ACC112 (cell line): ENCODE data around the gene CDC25B.

Experiments
- H2AFZ ChIP-seq: fragments of 200-600 bp; sonication (generic); one replicate; pipeline ENCODE4 v1.6.0; 2017; ENCODE audit warnings: antibody characterized with exemption, low read length; ENCODE audit not compliant: unreplicated experiment
- H3K27ac ChIP-seq: fragments of 200-600 bp; sonication (generic); 2 replicates; pipeline ENCODE4 v1.5.1; 2014; ENCODE audit warnings: low read depth, mild to moderate bottlenecking, antibody characterized with exemption, low read length, moderate library complexity
- H3K27me3 ChIP-seq: fragments of 200-600 bp; sonication (generic); 2 replicates; pipeline ENCODE4 v1.6.1; 2014; ENCODE audit warnings: mild to moderate bottlenecking, antibody characterized with exemption, low read length, moderate library complexity, mixed read lengths; ENCODE audit not compliant: insufficient read depth
- H3K36me3 ChIP-seq: fragments of 200-600 bp; sonication (generic); 2 replicates; pipeline ENCODE4 v1.6.1; 2016; ENCODE audit warnings: mild to moderate bottlenecking, antibody characterized with exemption, low read length, moderate library complexity, mixed read lengths; ENCODE audit not compliant: insufficient read depth
- H3K4me1 ChIP-seq: fragments of 200-600 bp; sonication (generic); one replicate; pipeline ENCODE4 v1.6.1; 2016; ENCODE audit warnings: low read length, mixed read lengths; ENCODE audit not compliant: insufficient read depth, unreplicated experiment, control insufficient read depth
- H3K4me3 ChIP-seq: fragments of 200-600 bp; sonication (generic); 2 replicates; pipeline ENCODE4 v1.5.1; 2014; ENCODE audit warnings: mild to moderate bottlenecking, low read depth, low read length
- H3K79me2 ChIP-seq: fragments of 200-600 bp; sonication (generic); one replicate; pipeline ENCODE4 v1.6.0; 2016; ENCODE audit warnings: low read length; ENCODE audit not compliant: control insufficient read depth, unreplicated experiment, insufficient read depth

Gene CDC25B

GRCh38 chr20:3795511-3796468, at the start of gene CDC25B:
CDC25B (plus strand) TSS chr20:3796310; CDS start chr20:3796532, 222 bp downstream.
- Histone ChIP-seq H3K4me1 (peaks cover 26% of the 10 kb centered on the region), H3K27ac (peak within 1 kb of the TSS; percentile 90), H3K79me2 (peaks cover 43% of the 10 kb centered on the region), H2AFZ (peak within 1 kb of the TSS; percentile 88), H3K27me3 (no peaks in the 10 kb centered on the region), H3K4me3 (peak within 1 kb of the TSS; percentile 85), H3K36me3 (peaks cover 23% of the 10 kb centered on the region; the same call in 1 of the 2 replicates)

- no peaks in the 10 kb centered on the region for H3K27me3 ChIP-seq
- H3K27ac ChIP-seq = no peak overlapping the region
- no peaks in the 10 kb centered on the region for H3K4me1 ChIP-seq
- no peak overlapping the region for H3K4me3 ChIP-seq
- H2AFZ ChIP-seq = no peak overlapping the region
- no peaks in the 10 kb centered on the region for H3K36me3 ChIP-seq
- no peaks in the 10 kb centered on the region for H3K79me2 ChIP-seq
Observed at GRCh38 chr20:3747471-3747870, 48.6 kb upstream of the CDC25B start.

GRCh38 chr20:3748073-3748472, 48.0 kb upstream of the CDC25B start:
- H3K79me2 ChIP-seq = no peaks in the 10 kb centered on the region
- no peak overlapping the region for H3K27ac ChIP-seq
- no peak overlapping the region for H2AFZ ChIP-seq
- H3K4me3 ChIP-seq = no peak overlapping the region
- no peaks in the 10 kb centered on the region for H3K4me1 ChIP-seq
- no peaks in the 10 kb centered on the region for H3K36me3 ChIP-seq
- no peaks in the 10 kb centered on the region for H3K27me3 ChIP-seq

- no peak overlapping the region for H3K27ac ChIP-seq
- no peak overlapping the region for H3K4me3 ChIP-seq
- H3K4me1 ChIP-seq = no peaks in the 10 kb centered on the region
- no peaks in the 10 kb centered on the region for H3K79me2 ChIP-seq
- no peak overlapping the region for H2AFZ ChIP-seq
- H3K36me3 ChIP-seq = no peaks in the 10 kb centered on the region
- H3K27me3 ChIP-seq = no peaks in the 10 kb centered on the region
Observed at GRCh38 chr20:3749087-3749688, 46.9 kb upstream of the CDC25B start.

GRCh38 chr20:3749689-3750531, 46.2 kb upstream of the CDC25B start:
- no peak overlapping the region for H2AFZ ChIP-seq
- no peak overlapping the region for H3K4me3 ChIP-seq

GRCh38 chr20:3751305-3751674, 44.8 kb upstream of the CDC25B start:
- no peaks in the 10 kb centered on the region for H3K4me1 ChIP-seq
- no peaks in the 10 kb centered on the region for H3K36me3 ChIP-seq
- no peaks in the 10 kb centered on the region for H3K79me2 ChIP-seq
- no peak overlapping the region for H3K4me3 ChIP-seq
- H3K27me3 ChIP-seq = no peaks in the 10 kb centered on the region
- H3K27ac ChIP-seq = no peak overlapping the region
- H2AFZ ChIP-seq = no peak overlapping the region

More at GRCh38 chr20:3749689-3750531, 46.2 kb upstream of the CDC25B start:
- Histone ChIP-seq H3K27ac (no peak overlapping the region), H3K27me3 (no peaks in the 10 kb centered on the region), H3K36me3 (no peaks in the 10 kb centered on the region), H3K4me1 (no peaks in the 10 kb centered on the region), H3K79me2 (no peaks in the 10 kb centered on the region)

GRCh38 chr20:3751675-3752385, 44.3 kb upstream of the CDC25B start:
- no peak overlapping the region for H3K4me3 ChIP-seq
- no peak overlapping the region for H2AFZ ChIP-seq
- H3K36me3 ChIP-seq = no peaks in the 10 kb centered on the region
- H3K79me2 ChIP-seq = no peaks in the 10 kb centered on the region
- no peak overlapping the region for H3K27ac ChIP-seq
- no peaks in the 10 kb centered on the region for H3K27me3 ChIP-seq
- H3K4me1 ChIP-seq = no peaks in the 10 kb centered on the region

- H3K4me3 ChIP-seq = no peak overlapping the region
- no peak overlapping the region for H3K27ac ChIP-seq
Observed at GRCh38 chr20:3752386-3752759, 43.7 kb upstream of the CDC25B start.

GRCh38 chr20:3753098-3753497, 43.0 kb upstream of the CDC25B start:
- no peaks in the 10 kb centered on the region for H3K4me1 ChIP-seq

More at GRCh38 chr20:3752386-3752759, 43.7 kb upstream of the CDC25B start:
- no peaks in the 10 kb centered on the region for H3K4me1 ChIP-seq
- no peaks in the 10 kb centered on the region for H3K27me3 ChIP-seq
- no peaks in the 10 kb centered on the region for H3K79me2 ChIP-seq
- H3K36me3 ChIP-seq = no peaks in the 10 kb centered on the region
- H2AFZ ChIP-seq = no peak overlapping the region

More at GRCh38 chr20:3753098-3753497, 43.0 kb upstream of the CDC25B start:
- H3K27ac ChIP-seq = no peak overlapping the region
- no peaks in the 10 kb centered on the region for H3K27me3 ChIP-seq
- no peaks in the 10 kb centered on the region for H3K36me3 ChIP-seq
- H3K4me3 ChIP-seq = no peak overlapping the region
- H3K79me2 ChIP-seq = no peaks in the 10 kb centered on the region
- no peak overlapping the region for H2AFZ ChIP-seq
